Measurements from ENCODE around the gene HBP1.

DNA sequence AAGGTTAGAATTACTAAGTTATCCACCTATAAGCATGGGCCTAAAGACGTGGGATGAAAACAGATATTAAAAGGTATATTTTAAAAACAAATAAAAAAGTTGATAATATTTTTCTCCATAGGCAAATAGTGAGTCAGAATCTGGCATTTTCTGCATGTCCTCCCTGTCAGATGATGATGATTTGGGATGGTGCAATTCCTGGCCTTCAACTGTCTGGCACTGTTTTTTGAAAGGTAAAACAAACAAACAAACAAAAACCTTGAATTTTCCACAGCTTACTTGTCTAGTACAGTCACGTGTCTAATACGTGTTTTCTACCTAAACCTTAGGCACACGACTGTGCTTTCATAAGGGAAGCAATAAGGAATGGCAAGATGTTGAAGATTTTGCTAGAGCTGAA is 17.4 kb downstream of the HBP1 start:
- TF ChIP-seq EP300 (IDR thresholded peaks at IDR 0.05) (no peak), POLR2A (IDR thresholded peaks at IDR 0.05) (no peak), POLR2AphosphoS5 (IDR thresholded peaks at IDR 0.05) (no peak)
- TF ChIP-seq, protein P1, sequence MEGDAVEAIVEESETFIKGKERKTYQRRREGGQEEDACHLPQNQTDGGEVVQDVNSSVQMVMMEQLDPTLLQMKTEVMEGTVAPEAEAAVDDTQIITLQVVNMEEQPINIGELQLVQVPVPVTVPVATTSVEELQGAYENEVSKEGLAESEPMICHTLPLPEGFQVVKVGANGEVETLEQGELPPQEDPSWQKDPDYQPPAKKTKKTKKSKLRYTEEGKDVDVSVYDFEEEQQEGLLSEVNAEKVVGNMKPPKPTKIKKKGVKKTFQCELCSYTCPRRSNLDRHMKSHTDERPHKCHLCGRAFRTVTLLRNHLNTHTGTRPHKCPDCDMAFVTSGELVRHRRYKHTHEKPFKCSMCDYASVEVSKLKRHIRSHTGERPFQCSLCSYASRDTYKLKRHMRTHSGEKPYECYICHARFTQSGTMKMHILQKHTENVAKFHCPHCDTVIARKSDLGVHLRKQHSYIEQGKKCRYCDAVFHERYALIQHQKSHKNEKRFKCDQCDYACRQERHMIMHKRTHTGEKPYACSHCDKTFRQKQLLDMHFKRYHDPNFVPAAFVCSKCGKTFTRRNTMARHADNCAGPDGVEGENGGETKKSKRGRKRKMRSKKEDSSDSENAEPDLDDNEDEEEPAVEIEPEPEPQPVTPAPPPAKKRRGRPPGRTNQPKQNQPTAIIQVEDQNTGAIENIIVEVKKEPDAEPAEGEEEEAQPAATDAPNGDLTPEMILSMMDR (IDR thresholded peaks at IDR 0.05) = no peak

Data from sigmoid colon (tissue), 4 donors.